LoVo (cell line): ENCODE results near the gene CAPRIN2.

ENCODE experiments used
- DNase-seq: peaks from one replicate; pipeline ENCODE4 v3.0.0-alpha.2; 2016; ENCODE audit warnings: low spot score

The CAPRIN2 gene

DNA sequence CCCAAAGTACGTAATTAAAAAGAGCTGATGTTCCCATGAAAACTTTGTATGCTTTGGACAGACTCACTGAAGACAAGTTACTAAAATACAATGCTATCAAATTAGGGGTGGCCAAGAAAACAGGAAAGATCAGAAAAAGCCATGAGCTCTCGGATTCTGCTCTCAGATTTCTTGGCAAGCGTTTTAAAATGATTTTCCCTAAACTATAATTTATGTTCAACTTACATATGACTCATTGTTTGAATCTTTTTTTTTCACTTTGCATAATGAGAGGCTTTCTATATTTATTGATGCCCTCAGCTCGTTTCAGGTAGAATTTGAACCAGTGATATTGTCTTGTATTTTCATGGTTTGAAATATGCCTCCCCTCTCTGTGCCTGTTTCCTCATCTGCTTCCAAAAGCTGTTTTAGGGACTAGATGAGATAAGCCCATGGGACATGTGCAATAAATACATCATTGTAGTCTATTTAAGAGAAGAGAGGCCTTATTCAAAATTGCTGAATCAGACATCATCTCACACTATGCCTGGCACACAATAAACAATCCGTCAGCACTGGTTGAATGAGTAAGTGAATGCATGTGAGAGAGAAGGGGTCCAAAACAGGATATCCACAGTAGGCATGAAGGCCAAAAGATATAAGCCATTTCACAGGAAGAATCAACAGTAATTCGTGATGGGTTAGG, 54.4 kb downstream of the CAPRIN2 start:
- no peak for DNase-seq

- no peak for DNase-seq
These were observed 56.4 kb downstream of the CAPRIN2 start for GRCh38 chr12:30698346-30698745.

DNA sequence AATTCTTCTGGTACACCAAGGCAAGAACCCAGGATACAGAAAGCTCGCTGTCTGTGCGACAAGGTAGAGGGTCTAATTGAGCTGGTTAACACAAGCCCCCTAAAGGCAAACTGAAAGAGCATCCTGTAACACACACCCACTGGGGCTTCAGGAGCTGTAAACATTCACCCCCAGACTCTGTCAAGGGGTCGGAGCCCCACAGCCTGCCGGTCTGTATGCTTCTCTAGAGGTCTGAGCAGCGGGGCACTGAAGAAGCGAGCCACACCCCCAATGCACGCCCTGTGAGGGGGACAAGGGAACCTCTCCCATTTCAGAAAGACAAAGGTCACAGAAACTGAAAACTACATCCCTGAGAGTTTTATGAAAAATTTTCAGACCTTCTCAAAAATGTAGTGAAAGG, 57.8 kb downstream of the CAPRIN2 start:
- no peak for DNase-seq

- no peak for DNase-seq
These were observed 58.3 kb downstream of the CAPRIN2 start for GRCh38 chr12:30696486-30696885.

- no peak for DNase-seq
These were observed 58.7 kb downstream of the CAPRIN2 start for GRCh38 chr12:30696103-30696408.

DNA sequence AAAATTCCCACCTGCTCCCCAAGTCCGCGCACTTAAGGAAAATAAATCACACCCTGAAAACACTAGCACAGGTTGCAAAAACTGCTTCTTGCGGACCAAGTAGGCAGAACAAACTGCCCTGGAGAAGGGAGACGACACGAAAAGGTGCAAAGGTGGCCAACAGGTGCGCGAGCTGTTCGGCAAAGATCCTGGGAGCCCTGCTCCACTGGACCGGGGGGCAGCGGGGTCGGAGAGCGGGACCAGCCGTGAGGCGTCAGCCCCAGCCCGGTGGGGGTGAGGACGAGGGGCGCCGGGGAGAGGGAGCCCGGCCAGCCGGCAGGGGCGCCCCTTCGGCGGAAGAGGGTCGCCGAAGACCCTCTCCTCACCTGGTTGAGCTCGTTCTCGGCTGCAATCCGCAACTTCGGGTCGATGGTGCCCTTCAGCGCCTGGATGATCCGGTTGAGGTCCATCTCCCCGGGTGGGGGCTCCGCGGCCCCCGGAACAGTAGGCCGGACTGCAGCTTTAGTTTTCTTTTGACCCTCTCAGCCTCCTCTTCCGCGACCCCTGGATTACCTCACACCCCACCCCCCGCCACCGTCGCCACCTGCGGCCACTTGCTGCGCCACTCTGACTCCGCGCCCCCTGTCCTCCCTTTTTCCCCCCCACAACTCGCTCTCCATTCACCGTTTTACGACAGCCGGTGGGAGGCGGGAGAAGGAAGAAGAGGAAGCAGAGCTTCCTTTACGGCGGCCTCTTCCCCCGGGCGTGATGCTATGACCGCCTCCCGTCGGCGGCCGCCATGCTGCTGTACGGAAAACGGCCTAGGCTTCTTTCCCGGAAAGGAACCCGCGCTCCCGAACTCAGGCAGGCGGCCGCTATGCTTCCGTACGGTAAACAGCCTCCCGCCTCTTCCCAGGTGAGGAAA, 59.3 kb downstream of the CAPRIN2 start, which contains the start of gene IPO8:
TSS of gene IPO8 (minus strand) at position 671 of the 904 bp plus-strand sequence. CDS start at position 449, 222 bp downstream.
- peak; percentile 98 for DNase-seq

GRCh38 chr12:30694412-30695198, 60.1 kb downstream of the CAPRIN2 start:
- DNase-seq: peak; percentile 67

DNA sequence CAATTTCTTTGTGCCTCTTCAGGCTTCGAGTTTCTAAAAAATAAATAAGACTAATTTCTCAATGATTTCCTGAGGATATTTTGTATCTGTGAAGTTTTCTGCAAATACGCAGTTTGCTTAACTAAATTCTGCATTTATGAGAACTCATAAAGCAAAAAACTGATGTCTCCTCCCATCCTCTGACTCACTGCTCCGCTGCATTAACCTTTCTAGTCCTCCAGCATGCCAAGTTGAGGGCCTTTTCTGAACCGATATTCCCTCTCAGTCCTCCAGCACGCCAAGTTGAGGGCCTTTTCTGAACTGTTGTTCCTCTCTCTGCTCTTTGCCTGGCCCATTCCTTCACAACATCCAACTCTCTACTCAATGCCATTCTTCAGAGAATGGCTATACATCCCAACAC, 62.3 kb downstream of the CAPRIN2 start:
- no peak for DNase-seq

GRCh38 chr12:30691122-30691879, 63.5 kb downstream of the CAPRIN2 start:
- no peak for DNase-seq

GRCh38 chr12:30687265-30687986, 67.3 kb downstream of the CAPRIN2 start:
- DNase-seq: no peak

DNA sequence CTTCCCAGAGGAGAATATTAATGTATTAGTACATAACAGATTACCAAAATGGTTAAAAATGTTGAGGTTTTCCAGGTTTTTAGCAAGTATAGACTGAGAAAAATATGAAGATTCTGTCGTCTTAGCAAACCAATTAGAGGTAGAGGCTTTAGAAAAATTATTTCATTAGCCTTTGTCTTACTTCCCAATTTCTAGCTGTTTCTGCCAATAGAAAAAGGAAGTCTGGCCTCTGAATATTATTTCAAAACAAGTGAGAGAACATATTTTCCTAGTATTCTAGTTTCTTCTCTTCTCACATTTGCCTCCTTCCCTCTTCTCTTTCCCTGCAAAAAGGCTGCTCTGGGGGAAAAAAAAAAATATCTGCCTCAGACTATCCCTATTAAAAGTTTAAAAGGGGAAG, 75.5 kb downstream of the CAPRIN2 start:
- DNase-seq: no peak

DNA sequence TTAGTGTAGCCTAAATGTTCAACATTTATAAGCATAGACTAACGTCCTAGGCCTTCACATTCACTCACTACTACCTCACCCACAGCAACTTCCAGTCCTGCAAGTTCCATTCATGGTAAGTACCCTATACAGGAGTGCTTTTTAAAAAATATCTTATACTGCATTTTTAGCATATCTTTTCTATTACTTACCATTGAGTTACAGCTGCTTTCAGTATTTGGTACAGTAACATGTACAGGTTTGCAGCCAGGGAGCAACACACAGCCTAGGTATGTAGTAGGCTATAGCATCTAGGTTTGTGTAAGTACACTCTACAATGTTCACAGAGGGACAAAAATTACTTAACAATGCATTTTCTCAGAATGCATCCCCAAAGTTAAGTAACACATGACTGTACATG, 76.5 kb downstream of the CAPRIN2 start:
- DNase-seq: no peak

- DNase-seq: no peak
These were observed 93.5 kb downstream of the CAPRIN2 start for GRCh38 chr12:30661210-30661609.
